Chondrocyte (in vitro differentiated cells): Measurements from ENCODE around the gene KDM8. TPM values are rescaled to one million over a fixed set of nuclear protein-coding genes. Genes with fewer than 3 reads are reported as not detected.

Experiments used
- DNase-seq: peaks from one replicate; pipeline ENCODE4 v3.0.0; 2021; ENCODE audit warnings: mixed read lengths, low spot score
- H3K27ac Mint-ChIP-seq: one replicate; pipeline ENCODE4 v1.8.0; 2021; ENCODE audit warnings: mild to moderate bottlenecking, moderate library complexity, mixed read lengths; ENCODE audit not compliant: unreplicated experiment
- H3K27me3 Mint-ChIP-seq: 2 replicates; pipeline ENCODE4 v1.8.0; 2021; ENCODE audit warnings: low read depth, mixed read lengths
- H3K36me3 Mint-ChIP-seq: 2 replicates; pipeline ENCODE4 v1.8.0; 2021; ENCODE audit warnings: low read depth, mixed read lengths
- H3K4me1 Mint-ChIP-seq: 2 replicates; pipeline ENCODE4 v1.8.0; 2021; ENCODE audit warnings: low read depth, mild to moderate bottlenecking, mixed read lengths
- H3K4me3 Mint-ChIP-seq: one replicate; pipeline ENCODE4 v1.8.0; 2021; ENCODE audit warnings: mild to moderate bottlenecking, moderate library complexity, mixed read lengths; ENCODE audit not compliant: unreplicated experiment
- H3K9me3 Mint-ChIP-seq: 2 replicates; pipeline ENCODE4 v1.8.0; 2021; ENCODE audit warnings: low read depth, mixed read lengths
- CTCF ChIP-seq: fragments of 200-600 bp; sonication (generic); IDR thresholded peaks from 2 replicates; pipeline ENCODE4 v1.5.0; 2021; ENCODE audit warnings: antibody characterized with exemption, mild to moderate bottlenecking, moderate library complexity
- total RNA-seq: library from RNA; stranded (reverse); gene quantifications from 3 replicates; pipeline ENCODE4 v1.2.1, GENCODE V29; 2021

Gene KDM8
- total RNA-seq, 1 donor from 2014 or later = 5.6 TPM

GRCh38 chr16:27234603-27235002 is 31.3 kb downstream of the KDM8 start:
- no peak for DNase-seq
- Mint-ChIP-seq H3K9me3 (no peaks in the 10 kb centered on the region), H3K27me3 (no peaks in the 10 kb centered on the region), H3K36me3 (peaks cover 2% of the 10 kb centered on the region), H3K4me1 (peaks cover 40% of the 10 kb centered on the region), H3K4me3 (no peak overlapping the region), H3K27ac (no peak overlapping the region)
- peak; percentile 42 for TF ChIP-seq CTCF

GRCh38 chr16:27235055-27235937 is 32.0 kb downstream of the KDM8 start:
- H3K9me3 Mint-ChIP-seq = no peaks in the 10 kb centered on the region
- no peaks in the 10 kb centered on the region for H3K27me3 Mint-ChIP-seq
- H3K4me1 Mint-ChIP-seq = peaks cover 43% of the 10 kb centered on the region
- no peak for DNase-seq
- TF ChIP-seq CTCF = peak; percentile 98
- peaks cover 2% of the 10 kb centered on the region for H3K36me3 Mint-ChIP-seq
- H3K4me3 Mint-ChIP-seq = no peak overlapping the region
- peak overlapping the region; percentile 81 for H3K27ac Mint-ChIP-seq

DNA sequence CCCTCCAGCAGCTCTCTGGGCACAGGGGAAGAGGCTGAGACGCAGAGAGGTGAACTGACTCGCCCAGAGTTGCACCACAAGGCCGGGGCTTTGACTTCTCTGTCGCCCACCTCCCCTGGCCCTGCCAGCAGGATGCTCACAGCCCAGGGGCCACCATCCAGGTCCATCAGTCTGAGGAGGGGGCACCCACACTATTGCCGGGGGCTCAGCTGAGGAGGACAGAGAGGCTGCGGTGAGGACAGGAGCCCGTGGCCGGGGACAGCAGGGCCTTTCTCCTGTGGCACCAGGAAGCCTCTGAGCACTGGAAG is 32.6 kb downstream of the KDM8 start:
- TF ChIP-seq CTCF = no peak
- Mint-ChIP-seq H3K9me3 (no peaks in the 10 kb centered on the region), H3K4me1 (peaks cover 47% of the 10 kb centered on the region), H3K27ac (peak overlapping the region; percentile 81), H3K36me3 (peaks cover 2% of the 10 kb centered on the region), H3K27me3 (no peaks in the 10 kb centered on the region), H3K4me3 (no peak overlapping the region)
- DNase-seq = no peak

DNA sequence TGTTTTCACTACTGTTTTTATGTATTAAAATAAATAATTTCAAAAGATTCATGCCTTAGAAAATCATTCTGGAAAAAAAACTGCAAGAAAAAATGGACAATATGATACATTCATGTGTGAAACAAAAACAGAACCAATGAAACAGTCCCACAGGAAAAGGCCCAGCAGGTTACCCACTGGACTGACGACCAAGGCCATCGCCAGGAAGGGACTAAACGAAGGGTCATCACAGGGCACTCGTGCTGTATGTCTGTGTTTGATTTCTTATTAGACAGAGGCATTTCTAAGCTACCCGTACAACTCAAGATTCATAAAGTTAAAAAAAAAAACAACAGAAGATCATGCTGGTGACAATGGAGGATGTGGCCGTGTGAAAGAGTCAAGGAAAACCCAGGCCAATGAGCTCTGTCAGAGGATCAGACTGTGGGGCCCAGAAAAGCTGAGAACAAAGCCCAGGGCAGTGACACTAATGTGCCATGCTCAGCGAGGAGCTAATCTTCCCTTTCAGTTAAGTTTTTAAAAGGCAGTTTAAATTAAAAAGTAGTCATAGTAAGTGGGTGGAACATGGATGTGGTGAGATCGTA is 33.4 kb downstream of the KDM8 start:
- DNase-seq = no peak
- peaks cover 55% of the 10 kb centered on the region for H3K4me1 Mint-ChIP-seq
- no peak for TF ChIP-seq CTCF
- peaks cover 2% of the 10 kb centered on the region for H3K36me3 Mint-ChIP-seq
- no peaks in the 10 kb centered on the region for H3K9me3 Mint-ChIP-seq
- no peaks in the 10 kb centered on the region for H3K27me3 Mint-ChIP-seq
- no peak overlapping the region for H3K4me3 Mint-ChIP-seq
- peak overlapping the region; percentile 75 for H3K27ac Mint-ChIP-seq

DNA sequence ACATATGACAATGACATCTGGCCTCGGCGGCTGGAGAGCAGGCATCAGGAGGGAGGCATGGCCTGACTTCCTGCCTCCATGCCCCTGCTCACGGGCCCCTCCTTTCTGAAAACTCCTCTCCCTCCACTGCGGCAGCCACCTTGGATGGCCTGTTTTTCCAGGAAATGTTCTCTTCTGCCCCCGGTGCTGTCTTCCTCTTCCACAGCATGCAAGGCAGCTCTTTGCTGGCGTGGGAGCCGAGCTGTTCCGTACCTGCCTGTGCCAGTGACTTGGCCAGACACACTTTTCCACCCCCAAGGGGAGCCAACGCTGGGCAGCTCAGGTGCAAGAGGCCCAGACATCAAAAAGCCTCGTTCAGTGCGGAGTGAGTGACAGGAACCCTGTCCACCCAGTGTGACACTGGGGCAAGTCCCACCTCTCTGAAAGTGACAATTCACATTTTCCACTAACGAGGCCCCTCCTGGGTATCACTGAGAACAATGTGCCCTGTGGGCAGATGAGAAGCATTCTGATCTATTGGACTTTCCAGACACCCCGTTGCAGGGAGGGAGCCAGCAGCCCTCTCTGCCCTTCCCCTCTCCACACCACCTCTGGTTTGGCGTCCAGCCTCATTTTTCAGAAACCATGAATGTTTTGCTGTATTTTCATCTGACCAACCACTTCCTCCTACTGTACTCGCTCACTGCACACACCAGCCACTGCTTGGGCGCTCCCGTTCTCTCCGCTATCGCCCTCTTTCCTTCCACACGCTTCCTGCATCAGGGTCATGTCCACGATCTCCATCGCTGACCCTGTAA is 34.1 kb downstream of the KDM8 start:
- no peak for DNase-seq
- TF ChIP-seq CTCF = no peak
- Mint-ChIP-seq H3K4me3 (no peak overlapping the region), H3K36me3 (no peaks in the 10 kb centered on the region), H3K9me3 (no peaks in the 10 kb centered on the region), H3K27me3 (no peaks in the 10 kb centered on the region), H3K4me1 (peaks cover 57% of the 10 kb centered on the region), H3K27ac (peak overlapping the region; percentile 75)
